CD4-positive, alpha-beta T cell treated with Interferon alpha-2 for 1 hour (primary cell): ENCODE results near the gene TBC1D2.
"Not testable (repeated sequence)": the region's sequence is repeated elsewhere in the genome, so short reads cannot be mapped to it uniquely, and the experiment has no call there.

Experiments
- DNase-seq, 2 donors: peaks; one replicate each; pipeline ENCODE4 v3.0.0-alpha.2; 2020 to 2022

The TBC1D2 gene

GRCh38 chr9:98184326-98184725 lies 71.1 kb downstream of the TBC1D2 start:
- DNase-seq = no peak

- no peak for DNase-seq
These were observed 72.4 kb downstream of the TBC1D2 start for GRCh38 chr9:98182889-98183599.

- no peak for DNase-seq
These were observed 73.2 kb downstream of the TBC1D2 start for GRCh38 chr9:98182069-98182820.

GRCh38 chr9:98181746-98182068 lies 73.7 kb downstream of the TBC1D2 start:
- no peak for DNase-seq

- DNase-seq = no peak
These were observed 74.5 kb downstream of the TBC1D2 start for GRCh38 chr9:98180996-98181395.

- no peak for DNase-seq
These were observed 76.3 kb downstream of the TBC1D2 start for GRCh38 chr9:98178874-98179850.

- no peak for DNase-seq
These were observed 78.8 kb downstream of the TBC1D2 start for GRCh38 chr9:98176391-98177259.

GRCh38 chr9:98175762-98176161 lies 79.7 kb downstream of the TBC1D2 start:
- DNase-seq = no peak

GRCh38 chr9:98175028-98175569 lies 80.3 kb downstream of the TBC1D2 start:
- no peak for DNase-seq

GRCh38 chr9:98174502-98174918 lies 80.9 kb downstream of the TBC1D2 start:
- DNase-seq = not testable (repeated sequence)

- DNase-seq = no peak
These were observed 82.3 kb downstream of the TBC1D2 start for GRCh38 chr9:98173181-98173580.

GRCh38 chr9:98172604-98173003 lies 82.8 kb downstream of the TBC1D2 start:
- no peak for DNase-seq

GRCh38 chr9:98171176-98171925 lies 84.1 kb downstream of the TBC1D2 start:
- no peak for DNase-seq

GRCh38 chr9:98168941-98169488 lies 86.4 kb downstream of the TBC1D2 start:
- DNase-seq = peak in 1 of 2 donors; percentile 53

- DNase-seq = no peak
These were observed 87.2 kb downstream of the TBC1D2 start for GRCh38 chr9:98168153-98168780.

- DNase-seq = no peak
These were observed 90.5 kb downstream of the TBC1D2 start for GRCh38 chr9:98164912-98165311.

- DNase-seq = no peak
These were observed 92.8 kb downstream of the TBC1D2 start for GRCh38 chr9:98162613-98163012.

GRCh38 chr9:98161851-98162250 lies 93.6 kb downstream of the TBC1D2 start:
- no peak for DNase-seq

- DNase-seq = no peak
These were observed 95.7 kb downstream of the TBC1D2 start for GRCh38 chr9:98159790-98160189.

- no peak for DNase-seq
These were observed 96.1 kb downstream of the TBC1D2 start for GRCh38 chr9:98159301-98159700.
